Measurements from ENCODE around the gene PSMD7. TPM values are rescaled to one million over a fixed set of nuclear protein-coding genes. Genes with fewer than 3 reads are reported as not detected.
A peak's percentile ranks its signal among the peaks of the same experiment; 100 is the strongest.

The PSMD7 gene
- total and polyA plus RNA-seq, 2 experiments from 2014 or later: 82.9 to 160 TPM

GRCh38 chr16:74268372-74268782 is 28.2 kb upstream of the PSMD7 start:
- Histone ChIP-seq H3K4me1 (ENCODE audit: insufficient read depth) (no peaks in the 10 kb centered on the region), H3F3A (ENCODE audit: insufficient read depth) (no peaks in the 10 kb centered on the region), H3K4me2 (ENCODE audit: unreplicated experiment) (no peak overlapping the region), H3K9ac (no peak overlapping the region), H3K9me2 (ENCODE audit: insufficient read depth) (no peaks in the 10 kb centered on the region), H3K4me3 (no peak overlapping the region), H3K36me3 (ENCODE audit: low read depth) (no peaks in the 10 kb centered on the region), H4K20me1 (ENCODE audit: insufficient read depth) (no peaks in the 10 kb centered on the region), H2AFZ (no peak overlapping the region), H3K27me3 (replicated peaks; ENCODE audit: insufficient read depth) (peaks cover 26% of the 10 kb centered on the region), H3K9me3 (ENCODE audit: low read depth) (no peaks in the 10 kb centered on the region), H3K27ac (no peak overlapping the region), H3K79me2 (ENCODE audit: insufficient read depth) (no peaks in the 10 kb centered on the region)
- TF ChIP-seq EZH2 (IDR thresholded peaks at IDR 0.05; ENCODE audit: insufficient read depth, poor library complexity, severe bottlenecking) (no peak), EZH2phosphoT487 (IDR thresholded peaks at IDR 0.05; ENCODE audit: insufficient read depth, low read depth) (no peak)
- 31 to 36% methylated on average over 3 of the region's 3 CpGs for WGBS, 2 experiments (ENCODE audit: low coverage in 1 of 2, low lambda C conversion rate in 2 of 2, missing lambda C conversion rate in 2 of 2)
- no peak for DNase-seq
- in situ Hi-C loops (cut with MboI): no loop called here

GRCh38 chr16:74271872-74272271 is 24.7 kb upstream of the PSMD7 start:
- WGBS, 2 experiments (ENCODE audit: low coverage in 1 of 2, low lambda C conversion rate in 2 of 2, missing lambda C conversion rate in 2 of 2): 22 to 26% methylated on average over 2 of the region's 2 CpGs
- Histone ChIP-seq H3K9ac (no peak overlapping the region), H3K27me3 (replicated peaks; ENCODE audit: insufficient read depth) (peaks cover 26% of the 10 kb centered on the region), H4K20me1 (ENCODE audit: insufficient read depth) (no peaks in the 10 kb centered on the region), H2AFZ (no peak overlapping the region), H3K27ac (no peak overlapping the region), H3K4me3 (no peak overlapping the region), H3K9me2 (ENCODE audit: insufficient read depth) (no peaks in the 10 kb centered on the region), H3F3A (ENCODE audit: insufficient read depth) (no peaks in the 10 kb centered on the region), H3K9me3 (ENCODE audit: low read depth) (no peaks in the 10 kb centered on the region), H3K4me1 (ENCODE audit: insufficient read depth) (no peaks in the 10 kb centered on the region), H3K36me3 (ENCODE audit: low read depth) (no peaks in the 10 kb centered on the region), H3K79me2 (ENCODE audit: insufficient read depth) (no peaks in the 10 kb centered on the region), H3K4me2 (ENCODE audit: unreplicated experiment) (no peak overlapping the region)
- TF ChIP-seq EZH2phosphoT487 (IDR thresholded peaks at IDR 0.05; ENCODE audit: insufficient read depth, low read depth): no peak
- TF ChIP-seq EZH2 (IDR thresholded peaks at IDR 0.05; ENCODE audit: insufficient read depth, poor library complexity, severe bottlenecking): no peak
- peak; percentile 26 for DNase-seq
- in situ Hi-C loops (cut with MboI): no loop called here

DNA sequence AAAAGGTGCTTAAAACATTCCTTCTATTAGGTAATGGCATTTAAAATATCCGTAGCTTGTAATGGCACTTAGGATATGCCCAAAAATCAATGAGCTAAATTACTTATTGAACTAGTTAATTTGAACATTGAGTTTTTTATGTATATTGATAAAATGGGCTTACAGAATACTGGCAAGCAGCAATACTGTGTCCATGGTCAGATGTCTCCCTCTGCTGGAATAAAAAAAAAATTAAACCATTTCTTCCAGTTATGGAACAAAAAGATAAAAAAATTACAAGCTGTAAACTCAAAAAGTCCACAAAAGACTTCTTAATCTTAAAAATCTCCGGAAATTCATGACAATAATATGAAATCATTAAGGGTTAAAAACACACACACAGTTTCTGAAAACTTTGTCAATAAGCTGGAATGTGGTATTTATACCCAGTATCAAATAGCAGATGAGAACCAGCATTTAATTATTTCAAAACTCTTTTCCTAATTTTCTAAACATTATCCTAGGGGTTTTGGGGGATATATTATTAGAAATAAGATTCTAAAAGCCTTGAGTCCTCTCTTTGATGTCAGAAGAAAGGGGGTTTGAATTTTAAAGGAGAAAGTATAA is 21.5 kb upstream of the PSMD7 start:
- Histone ChIP-seq H3K79me2 (ENCODE audit: insufficient read depth) (no peaks in the 10 kb centered on the region), H3K27ac (no peak overlapping the region), H3F3A (ENCODE audit: insufficient read depth) (no peaks in the 10 kb centered on the region), H3K36me3 (ENCODE audit: low read depth) (no peaks in the 10 kb centered on the region), H3K9ac (no peak overlapping the region), H3K9me3 (ENCODE audit: low read depth) (no peaks in the 10 kb centered on the region), H4K20me1 (ENCODE audit: insufficient read depth) (no peaks in the 10 kb centered on the region), H3K9me2 (ENCODE audit: insufficient read depth) (no peaks in the 10 kb centered on the region), H2AFZ (no peak overlapping the region), H3K4me3 (no peak overlapping the region), H3K4me2 (ENCODE audit: unreplicated experiment) (no peak overlapping the region), H3K27me3 (replicated peaks; ENCODE audit: insufficient read depth) (no peaks in the 10 kb centered on the region; the same call in 1 of the 2 replicates), H3K4me1 (ENCODE audit: insufficient read depth) (no peaks in the 10 kb centered on the region)
- 2 to 4% methylated on average over 2 of the region's 2 CpGs for WGBS, 2 experiments (ENCODE audit: low coverage in 1 of 2, low lambda C conversion rate in 2 of 2, missing lambda C conversion rate in 2 of 2)
- DNase-seq: peak; percentile 43
- no peak for TF ChIP-seq EZH2phosphoT487 (IDR thresholded peaks at IDR 0.05; ENCODE audit: insufficient read depth, low read depth)
- TF ChIP-seq EZH2 (IDR thresholded peaks at IDR 0.05; ENCODE audit: insufficient read depth, poor library complexity, severe bottlenecking): no peak
- in situ Hi-C loops (cut with MboI): no loop called here

GRCh38 chr16:74275711-74276110 is 20.9 kb upstream of the PSMD7 start:
- Histone ChIP-seq H3K27me3 (replicated peaks; ENCODE audit: insufficient read depth) (no peaks in the 10 kb centered on the region; the same call in 1 of the 2 replicates), H3K9me2 (ENCODE audit: insufficient read depth) (no peaks in the 10 kb centered on the region), H3K36me3 (ENCODE audit: low read depth) (no peaks in the 10 kb centered on the region), H3K4me2 (ENCODE audit: unreplicated experiment) (no peak overlapping the region), H2AFZ (no peak overlapping the region), H3K27ac (no peak overlapping the region), H3K4me1 (ENCODE audit: insufficient read depth) (no peaks in the 10 kb centered on the region), H3K9ac (no peak overlapping the region), H3K9me3 (ENCODE audit: low read depth) (no peaks in the 10 kb centered on the region), H3K79me2 (ENCODE audit: insufficient read depth) (no peaks in the 10 kb centered on the region), H3K4me3 (no peak overlapping the region), H4K20me1 (ENCODE audit: insufficient read depth) (no peaks in the 10 kb centered on the region), H3F3A (ENCODE audit: insufficient read depth) (no peaks in the 10 kb centered on the region)
- in situ Hi-C loops (cut with MboI): no loop called here
- WGBS, 2 experiments (ENCODE audit: low coverage in 1 of 2, low lambda C conversion rate in 2 of 2, missing lambda C conversion rate in 2 of 2): 32 to 41% methylated on average over 7 of the region's 7 CpGs
- no peak for TF ChIP-seq EZH2 (IDR thresholded peaks at IDR 0.05; ENCODE audit: insufficient read depth, poor library complexity, severe bottlenecking)
- no peak for TF ChIP-seq EZH2phosphoT487 (IDR thresholded peaks at IDR 0.05; ENCODE audit: insufficient read depth, low read depth)
- no peak for DNase-seq

All from GM23248 (cell line).